Measurements from ENCODE around the gene HOXC10. TPM values are rescaled to one million over a fixed set of nuclear protein-coding genes. Genes with fewer than 3 reads are reported as not detected.

The HOXC10 gene
- total RNA-seq, 1 donor from 2014 or later, result 1.8 TPM

GRCh38 chr12:53997204-53998109 is 12.5 kb downstream of the HOXC10 start:
- Mint-ChIP-seq H3K4me3 (peak overlapping the region; percentile 83), H3K9me3 (no peaks in the 10 kb centered on the region), H3K4me1 (peaks cover 2% of the 10 kb centered on the region)

GRCh38 chr12:53998110-53998899 is 13.4 kb downstream of the HOXC10 start:
- Mint-ChIP-seq H3K27me3 (ENCODE audit: low read depth) (peaks cover 100% of the 10 kb centered on the region), H3K4me3 (peak overlapping the region; percentile 83), H3K36me3 (ENCODE audit: low read depth) (no peaks in the 10 kb centered on the region), H3K4me1 (peaks cover 5% of the 10 kb centered on the region), H3K27ac (ENCODE audit: unreplicated experiment) (no peak overlapping the region), H3K9me3 (no peaks in the 10 kb centered on the region)
- no peak for TF ChIP-seq CTCF (conservative IDR thresholded peaks at IDR 0.05)
- no peak for DNase-seq (ENCODE audit: low read depth, low spot score)

More at GRCh38 chr12:53997204-53998109, 12.5 kb downstream of the HOXC10 start:
- TF ChIP-seq CTCF (conservative IDR thresholded peaks at IDR 0.05), result no peak
- no peaks in the 10 kb centered on the region for H3K36me3 Mint-ChIP-seq (ENCODE audit: low read depth)
- DNase-seq (ENCODE audit: low read depth, low spot score), result no peak
- H3K27me3 Mint-ChIP-seq (ENCODE audit: low read depth), result peaks cover 100% of the 10 kb centered on the region
- no peak overlapping the region for H3K27ac Mint-ChIP-seq (ENCODE audit: unreplicated experiment)

DNA sequence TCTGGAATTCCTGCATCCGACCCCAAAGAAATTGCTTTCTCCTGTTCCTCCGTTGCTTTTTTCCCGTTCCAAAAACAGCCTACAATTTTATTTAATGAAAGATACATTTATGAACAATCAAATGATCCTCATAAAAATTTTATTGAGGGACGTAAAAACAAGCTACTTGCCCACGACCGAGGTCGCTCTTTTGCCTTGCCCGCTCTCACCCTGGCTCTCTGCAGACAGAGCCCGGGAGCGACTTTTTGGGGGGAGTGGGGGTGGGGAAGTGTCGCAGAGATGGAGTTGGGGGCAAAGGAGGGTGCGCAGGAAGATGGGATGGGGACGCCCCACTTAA is 13.9 kb downstream of the HOXC10 start:
- Mint-ChIP-seq H3K27ac (ENCODE audit: unreplicated experiment) (no peak overlapping the region), H3K4me3 (peak overlapping the region; percentile 83), H3K4me1 (peaks cover 11% of the 10 kb centered on the region), H3K36me3 (ENCODE audit: low read depth) (peaks cover 3% of the 10 kb centered on the region), H3K9me3 (no peaks in the 10 kb centered on the region), H3K27me3 (ENCODE audit: low read depth) (peaks cover 100% of the 10 kb centered on the region)
- DNase-seq (ENCODE audit: low read depth, low spot score), result no peak
- no peak for TF ChIP-seq CTCF (conservative IDR thresholded peaks at IDR 0.05)

DNA sequence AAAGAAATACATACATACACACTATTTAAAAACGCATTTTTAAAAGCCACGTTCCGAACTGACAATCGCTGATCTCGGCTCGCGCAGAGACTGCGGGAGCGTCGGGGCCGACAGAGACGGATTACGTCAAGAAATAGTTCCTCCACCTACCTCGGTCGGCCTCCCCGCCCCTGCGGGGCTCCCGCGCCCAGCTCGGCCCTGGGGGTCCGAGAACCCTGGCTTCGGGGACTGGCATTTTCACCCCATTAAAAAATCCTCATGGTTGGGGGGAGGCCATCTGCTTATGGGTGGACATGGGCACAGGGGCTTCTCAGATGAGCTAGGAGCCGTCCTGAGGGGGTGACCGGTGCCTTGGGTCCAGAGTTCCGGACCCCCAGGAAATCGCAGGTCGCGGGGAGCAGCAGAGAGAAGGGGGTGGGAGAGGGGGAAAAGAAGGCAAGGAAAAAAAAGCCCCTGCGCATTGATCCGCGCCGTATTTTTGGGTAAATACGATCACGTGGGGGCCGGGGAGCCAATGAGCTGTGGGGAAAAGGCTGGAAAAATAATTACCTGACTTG is 14.7 kb downstream of the HOXC10 start:
- Mint-ChIP-seq H3K27ac (ENCODE audit: unreplicated experiment) (no peak overlapping the region), H3K4me3 (peak overlapping the region; percentile 83), H3K9me3 (no peaks in the 10 kb centered on the region), H3K27me3 (ENCODE audit: low read depth) (peaks cover 100% of the 10 kb centered on the region), H3K4me1 (peaks cover 12% of the 10 kb centered on the region), H3K36me3 (ENCODE audit: low read depth) (peaks cover 3% of the 10 kb centered on the region)
- no peak for TF ChIP-seq CTCF (conservative IDR thresholded peaks at IDR 0.05)
- no peak for DNase-seq (ENCODE audit: low read depth, low spot score)

Data from neural crest cell (in vitro differentiated cells).